GM10266 (cell line): ENCODE results near the gene GHRL.
A peak's percentile ranks its signal among the peaks of the same experiment; 100 is the strongest.

Experiments used
- DNase-seq: peaks from one replicate; pipeline ENCODE4 v3.0.0; 2012; ENCODE audit errors: extremely low spot score
- TF ChIP-seq, protein P1 (sequence below): IDR thresholded peaks from 2 replicates; pipeline ENCODE4 v1.5.1; 2012; ENCODE audit warnings: mild to moderate bottlenecking, low read depth; ENCODE audit not compliant: control insufficient read depth, insufficient read depth; ENCODE audit errors: missing control alignments

GHRL gene

DNA sequence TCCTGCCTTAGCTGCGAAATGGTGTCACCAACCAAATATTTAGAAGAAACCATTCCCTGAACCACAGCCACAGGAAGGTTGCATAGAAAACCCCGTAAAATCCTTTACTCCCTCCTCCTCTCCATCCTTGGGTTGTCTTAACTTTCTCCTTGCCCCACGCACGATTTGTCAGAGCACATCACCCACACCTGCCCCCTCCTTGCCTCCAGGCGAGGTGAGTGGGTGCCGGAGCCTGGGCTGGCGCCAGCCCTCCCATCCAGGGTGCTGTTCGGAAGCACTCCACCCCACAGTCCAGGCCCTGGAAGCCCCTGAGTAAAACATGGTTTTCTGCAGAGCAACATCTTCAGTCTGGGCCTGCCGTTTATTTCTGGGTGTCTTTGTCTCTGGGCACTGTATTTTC, 3.7 kb downstream of the GHRL start:
- TF ChIP-seq, protein P1, sequence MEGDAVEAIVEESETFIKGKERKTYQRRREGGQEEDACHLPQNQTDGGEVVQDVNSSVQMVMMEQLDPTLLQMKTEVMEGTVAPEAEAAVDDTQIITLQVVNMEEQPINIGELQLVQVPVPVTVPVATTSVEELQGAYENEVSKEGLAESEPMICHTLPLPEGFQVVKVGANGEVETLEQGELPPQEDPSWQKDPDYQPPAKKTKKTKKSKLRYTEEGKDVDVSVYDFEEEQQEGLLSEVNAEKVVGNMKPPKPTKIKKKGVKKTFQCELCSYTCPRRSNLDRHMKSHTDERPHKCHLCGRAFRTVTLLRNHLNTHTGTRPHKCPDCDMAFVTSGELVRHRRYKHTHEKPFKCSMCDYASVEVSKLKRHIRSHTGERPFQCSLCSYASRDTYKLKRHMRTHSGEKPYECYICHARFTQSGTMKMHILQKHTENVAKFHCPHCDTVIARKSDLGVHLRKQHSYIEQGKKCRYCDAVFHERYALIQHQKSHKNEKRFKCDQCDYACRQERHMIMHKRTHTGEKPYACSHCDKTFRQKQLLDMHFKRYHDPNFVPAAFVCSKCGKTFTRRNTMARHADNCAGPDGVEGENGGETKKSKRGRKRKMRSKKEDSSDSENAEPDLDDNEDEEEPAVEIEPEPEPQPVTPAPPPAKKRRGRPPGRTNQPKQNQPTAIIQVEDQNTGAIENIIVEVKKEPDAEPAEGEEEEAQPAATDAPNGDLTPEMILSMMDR = no peak
- DNase-seq = no peak

DNA sequence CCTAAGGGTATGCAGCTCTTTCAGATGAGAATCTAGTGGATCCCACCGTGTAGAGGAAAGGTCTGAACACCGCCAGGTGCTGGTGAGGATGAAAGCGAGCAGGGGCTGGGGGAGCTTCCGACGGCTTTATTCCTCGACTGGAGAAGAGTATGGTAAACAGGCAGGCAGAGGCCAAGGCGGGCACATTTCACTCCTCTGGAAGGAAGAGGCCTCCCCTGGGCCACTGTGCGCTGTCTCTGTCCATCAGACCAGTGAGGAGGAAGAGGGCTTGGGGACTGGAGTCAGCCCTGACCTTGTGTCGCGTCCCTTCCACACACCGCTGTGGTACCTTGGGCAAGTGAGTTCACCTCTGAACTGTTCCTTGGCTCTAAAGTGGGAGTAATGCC, 4.2 kb downstream of the GHRL start:
- TF ChIP-seq, protein P1 = no peak
- DNase-seq = no peak

DNA sequence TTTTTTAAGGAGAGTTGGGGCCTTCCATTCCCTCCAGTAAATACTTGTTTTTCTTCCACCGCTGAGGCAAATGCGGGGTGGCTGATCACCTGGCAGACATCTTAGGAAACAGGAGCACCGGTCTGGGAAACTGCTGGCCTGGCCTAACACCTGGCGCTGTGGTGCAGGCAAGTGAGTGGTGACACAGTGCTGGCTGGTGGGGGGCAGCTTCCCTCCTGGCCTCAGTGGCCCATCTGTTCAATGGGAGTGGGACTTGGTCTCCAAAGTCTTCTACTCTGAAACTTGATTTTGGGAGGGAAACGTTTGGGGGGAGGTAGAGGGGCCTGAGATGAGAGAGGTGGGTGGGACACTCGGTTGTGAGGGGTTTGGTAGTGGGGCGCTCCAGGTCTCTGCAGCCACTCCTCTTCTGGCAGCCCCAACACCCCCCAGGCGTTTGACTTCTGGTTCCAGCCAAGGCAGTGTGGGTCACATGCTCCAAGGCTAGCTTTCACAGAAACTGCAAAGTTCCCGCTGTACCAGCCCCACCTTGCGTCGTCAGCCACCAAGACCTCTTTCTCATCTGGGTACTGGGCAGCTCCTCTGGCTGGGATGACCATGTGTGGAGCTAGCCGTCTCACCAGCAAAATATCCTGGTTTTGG, 4.7 kb downstream of the GHRL start:
- DNase-seq = no peak
- TF ChIP-seq, protein P1 = no peak

DNA sequence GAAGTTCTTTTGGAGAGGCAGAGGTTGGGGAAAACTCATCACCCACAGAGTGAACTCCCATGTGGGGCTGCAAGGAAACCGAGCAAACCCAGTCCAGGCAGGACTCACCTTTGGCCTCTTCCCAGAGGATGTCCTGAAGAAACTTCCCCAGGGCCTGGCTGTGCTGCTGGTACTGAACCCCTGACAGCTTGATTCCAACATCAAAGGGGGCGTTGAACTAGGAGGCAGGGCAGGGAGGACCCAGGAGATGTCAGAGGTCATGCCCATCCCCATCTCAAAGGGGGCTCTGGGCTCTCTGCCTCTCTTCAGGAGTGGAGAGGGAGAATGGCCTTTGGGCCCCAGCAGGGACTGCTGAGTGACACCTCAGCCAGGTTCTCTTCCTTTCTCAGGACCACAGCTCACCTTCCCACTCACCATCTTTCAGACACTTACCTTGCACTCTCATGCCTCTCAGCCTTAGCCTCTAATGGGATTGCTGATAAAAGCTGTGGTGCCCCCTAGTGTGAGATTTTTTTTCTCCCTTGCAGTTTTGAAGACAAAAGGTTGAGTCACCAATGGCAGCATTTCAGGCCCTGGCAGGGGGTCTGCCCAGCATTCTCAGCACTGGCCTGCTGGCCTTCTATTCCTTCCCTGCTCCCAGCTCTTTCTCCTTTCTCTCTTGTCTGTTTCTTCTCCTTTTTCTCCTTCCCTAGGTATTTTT, 6.0 kb downstream of the GHRL start:
- peak; percentile 38 for DNase-seq
- TF ChIP-seq, protein P1 = peak; percentile 53

DNA sequence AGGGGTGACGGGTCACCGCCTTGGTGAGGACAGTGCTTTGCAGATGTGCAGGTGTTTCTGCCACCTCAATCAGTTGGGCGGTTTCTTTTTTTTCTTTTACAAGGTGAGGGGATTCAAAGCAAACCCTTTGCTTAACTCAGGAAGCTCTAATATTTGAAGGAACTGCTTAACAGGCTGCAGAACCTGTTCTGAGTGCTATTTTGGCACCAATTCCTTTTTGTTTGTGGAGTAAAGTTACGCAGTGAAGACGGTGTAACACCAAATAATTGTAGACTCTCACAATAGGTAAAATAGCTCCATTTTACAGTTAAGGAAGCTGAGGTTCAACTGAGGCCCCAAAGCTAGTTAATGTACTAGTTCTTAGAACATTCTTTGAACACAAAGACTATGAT, 6.6 kb downstream of the GHRL start:
- TF ChIP-seq, protein P1 = no peak

DNA sequence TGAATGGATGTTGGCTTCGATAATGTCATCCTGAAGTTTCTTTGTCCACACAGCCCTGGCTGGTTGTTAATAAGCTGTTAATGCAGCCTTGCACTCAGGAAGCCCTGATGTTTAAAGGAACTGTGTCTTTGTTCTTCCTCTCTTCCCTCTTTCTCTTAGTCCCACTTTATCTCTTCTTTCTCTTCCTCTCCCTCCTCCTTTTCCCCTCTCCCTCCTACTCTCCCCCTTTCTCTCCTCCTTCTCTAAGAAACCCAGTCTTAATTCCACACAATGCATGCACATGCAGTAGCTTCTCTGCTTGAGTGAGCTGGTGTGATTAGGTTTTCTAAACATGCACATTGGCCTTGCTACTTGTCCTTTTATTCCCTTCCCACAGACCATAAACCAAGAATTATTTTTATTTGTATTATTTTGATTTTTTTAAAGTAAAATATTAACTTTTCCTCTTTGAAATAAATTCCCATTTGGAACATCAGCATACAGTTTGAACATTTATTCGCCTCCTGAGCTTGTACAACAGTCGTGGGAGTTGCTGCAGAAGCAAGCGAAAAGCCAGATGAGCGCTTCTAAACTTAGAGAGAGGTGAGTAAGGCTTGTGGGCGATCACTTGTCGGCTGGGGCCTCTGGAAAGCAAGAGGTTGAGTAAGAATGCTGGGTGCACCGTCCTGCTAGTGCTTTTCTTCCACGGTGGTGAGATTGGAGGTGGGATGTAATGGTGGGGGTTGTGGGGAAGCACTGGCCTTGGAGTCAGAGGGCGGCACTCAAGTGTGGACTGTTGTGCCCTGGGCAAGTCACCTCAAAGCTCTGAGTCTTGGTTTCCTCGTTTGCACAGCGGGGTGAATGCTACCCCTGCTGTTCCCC, 7.2 kb downstream of the GHRL start:
- DNase-seq = no peak
- TF ChIP-seq, protein P1 = no peak

More for the DNA sequence above, 6.6 kb downstream of the GHRL start:
- no peak for DNase-seq
